GM12892 (cell line): ENCODE data around the gene CD96.

Experiments used
- POLR2A ChIP-seq: IDR thresholded peaks from 2 replicates; pipeline ENCODE4 v1.6.1; 2011; ENCODE audit warnings: low read depth, low read length, control low read depth
- TAF1 ChIP-seq: IDR thresholded peaks from 2 replicates; pipeline ENCODE4 v1.6.1; 2011; ENCODE audit warnings: low read depth, mild to moderate bottlenecking, control low read depth, low read length, borderline replicate concordance

GRCh38 chr3:111592143-111592542 lies 50.1 kb downstream of the CD96 start:
- TF ChIP-seq POLR2A (no peak), TAF1 (no peak)
